Measurements from ENCODE around the gene GRIN1. TPM values are rescaled to one million over a fixed set of nuclear protein-coding genes. Genes with fewer than 3 reads are reported as not detected.

GRIN1 gene
- total and polyA plus RNA-seq, 2 donors (not counting 3 experiments of a cell fraction or from before 2014, with no cell fraction given) = not detected

- TF ChIP-seq MAX (IDR thresholded peaks at IDR 0.05; ENCODE audit: insufficient read depth, insufficient read length) (no peak), GATA2 (IDR thresholded peaks at IDR 0.05; ENCODE audit: insufficient read depth, insufficient read length, low read depth, low read length) (no peak), MYC (IDR thresholded peaks at IDR 0.05; ENCODE audit: low read depth, low read length) (no peak), EZH2 (IDR thresholded peaks at IDR 0.05; ENCODE audit: borderline replicate concordance, low read depth, low read length, severe bottlenecking) (no peak), JUN (IDR thresholded peaks at IDR 0.05; ENCODE audit: borderline replicate concordance, insufficient read depth, insufficient read length, low read depth) (no peak), POLR2A (IDR thresholded peaks at IDR 0.05; ENCODE audit: low read depth, low read length) (no peak), FOS (IDR thresholded peaks at IDR 0.05; ENCODE audit: borderline replicate concordance, insufficient read depth, low read length) (no peak), CTCF (IDR thresholded peaks at IDR 0.05; ENCODE audit: extremely low read depth in 1 of 2, insufficient read depth in 1 of 2, low read depth in 1 of 2, low read length in 2 of 2) (no peak), POLR2AphosphoS5 (IDR thresholded peaks at IDR 0.05; ENCODE audit: insufficient read depth, low read depth, low read length) (no peak)
- FAIRE-seq (no peak), DNase-seq (ENCODE audit: low read depth, low spot score) (no peak)
- Histone ChIP-seq H3K36me3 (ENCODE audit: control insufficient read depth in 2 of 2, extremely low read depth in 1 of 2, insufficient read depth in 2 of 2, low read length in 2 of 2) (peaks cover 0 to 8% of the 10 kb centered on the region in 2 experiments), H3K4me2 (ENCODE audit: insufficient read depth, low read length) (no peak overlapping the region), H3K27ac (ENCODE audit: insufficient read depth, low read depth, low read length) (no peak overlapping the region), H3K4me3 (replicated peaks in 1 of 3; ENCODE audit: insufficient read depth in 1 of 3, low read depth in 1 of 3, low read length in 3 of 3) (no peak overlapping the region), H3K79me2 (ENCODE audit: control insufficient read depth, insufficient read depth, low read length) (no peaks in the 10 kb centered on the region), H3K9me3 (replicated peaks; ENCODE audit: control insufficient read depth, insufficient read depth, low read length) (no peaks in the 10 kb centered on the region), H4K20me1 (replicated peaks; ENCODE audit: control insufficient read depth, extremely low read depth, insufficient read depth, low read length) (no peaks in the 10 kb centered on the region), H3K9ac (replicated peaks; ENCODE audit: extremely low read depth, insufficient read depth, low read length) (no peak overlapping the region), H3K27me3 (ENCODE audit: control insufficient read depth in 2 of 2, insufficient read depth in 2 of 2, low read length in 2 of 2) (no peaks in the 10 kb centered on the region), H3K4me1 (ENCODE audit: control insufficient read depth, extremely low read depth, insufficient read depth, low read length) (peaks cover 16% of the 10 kb centered on the region), H3K9me1 (replicated peaks; ENCODE audit: control insufficient read depth, extremely low read depth, insufficient read depth, low read length) (no peaks in the 10 kb centered on the region), H2AFZ (ENCODE audit: low read depth, low read length) (no peak overlapping the region)
- CTCF ChIA-PET = interaction anchor here (0.6 to 1.6 kb wide), 2 partner anchors 18 to 19 kb away, joined by 3 to 5 read pairs; partner anchors contain the start of gene SAPCD2
- no TSS peak for BruUV-seq (replicated peaks)
- dilution Hi-C loops (cut with MboI; ENCODE audit: extremely low pct_ligation_motif_present, low sequenced_read_pairs) (no loop called here), intact Hi-C loops (cut with micrococcal nuclease) (no loop called here)
- POLR2A ChIA-PET = no interaction called here
These were observed 49.6 kb upstream of the GRIN1 start for GRCh38 chr9:137089232-137089947.
